Measurements from ENCODE around the gene HHIPL1. TPM values are rescaled to one million over a fixed set of nuclear protein-coding genes. Genes with fewer than 3 reads are reported as not detected.

Gene HHIPL1
- total RNA-seq, 1 donor from 2014 or later: 1.1 TPM

- Histone ChIP-seq H3K36me3 (ENCODE audit: control insufficient read depth, insufficient read depth, low read length) (no peaks in the 10 kb centered on the region), H3K27me3 (ENCODE audit: control insufficient read depth, insufficient read depth, low read length) (peaks cover 12% of the 10 kb centered on the region), H3K4me3 (ENCODE audit: low read depth, low read length) (no peak overlapping the region)
- no peak for TF ChIP-seq CTCF (IDR thresholded peaks at IDR 0.05; ENCODE audit: insufficient read depth, low read length, poor library complexity, severe bottlenecking)
- DNase-seq (ENCODE audit: low read depth): no peak
Observed at GRCh38 chr14:99716850-99717681, 72.1 kb downstream of the HHIPL1 start.

- Histone ChIP-seq H3K4me3 (ENCODE audit: low read depth, low read length) (no peak overlapping the region), H3K36me3 (ENCODE audit: control insufficient read depth, insufficient read depth, low read length) (no peaks in the 10 kb centered on the region), H3K27me3 (ENCODE audit: control insufficient read depth, insufficient read depth, low read length) (peaks cover 12% of the 10 kb centered on the region)
- TF ChIP-seq CTCF (IDR thresholded peaks at IDR 0.05; ENCODE audit: insufficient read depth, low read length, poor library complexity, severe bottlenecking): no peak
- DNase-seq (ENCODE audit: low read depth): no peak
Observed at GRCh38 chr14:99717682-99718013, 72.7 kb downstream of the HHIPL1 start.

- DNase-seq (ENCODE audit: low read depth): no peak
- no peak for TF ChIP-seq CTCF (IDR thresholded peaks at IDR 0.05; ENCODE audit: insufficient read depth, low read length, poor library complexity, severe bottlenecking)
Observed at GRCh38 chr14:99718031-99718810, 73.3 kb downstream of the HHIPL1 start.

GRCh38 chr14:99718811-99719192 is 73.9 kb downstream of the HHIPL1 start:
- Histone ChIP-seq H3K36me3 (ENCODE audit: control insufficient read depth, insufficient read depth, low read length) (no peaks in the 10 kb centered on the region), H3K4me3 (ENCODE audit: low read depth, low read length) (no peak overlapping the region), H3K27me3 (ENCODE audit: control insufficient read depth, insufficient read depth, low read length) (peaks cover 12% of the 10 kb centered on the region)
- no peak for TF ChIP-seq CTCF (IDR thresholded peaks at IDR 0.05; ENCODE audit: insufficient read depth, low read length, poor library complexity, severe bottlenecking)
- DNase-seq (ENCODE audit: low read depth): no peak

More at GRCh38 chr14:99718031-99718810, 73.3 kb downstream of the HHIPL1 start:
- Histone ChIP-seq H3K36me3 (ENCODE audit: control insufficient read depth, insufficient read depth, low read length) (no peaks in the 10 kb centered on the region), H3K27me3 (ENCODE audit: control insufficient read depth, insufficient read depth, low read length) (peaks cover 12% of the 10 kb centered on the region), H3K4me3 (ENCODE audit: low read depth, low read length) (no peak overlapping the region)

GRCh38 chr14:99720941-99721791 is 76.2 kb downstream of the HHIPL1 start:
- H3K4me3 ChIP-seq (ENCODE audit: low read depth, low read length): no peak overlapping the region
- peaks cover 25% of the 10 kb centered on the region for H3K27me3 ChIP-seq (ENCODE audit: control insufficient read depth, insufficient read depth, low read length)
- no peaks in the 10 kb centered on the region for H3K36me3 ChIP-seq (ENCODE audit: control insufficient read depth, insufficient read depth, low read length)
- no peak for TF ChIP-seq CTCF (IDR thresholded peaks at IDR 0.05; ENCODE audit: insufficient read depth, low read length, poor library complexity, severe bottlenecking)
- DNase-seq (ENCODE audit: low read depth): no peak

All from kidney epithelial cell (primary cell).